ENCODE results near the gene TMEM219.
A peak's percentile ranks its signal among the peaks of the same experiment; 100 is the strongest.

TMEM219 gene

GRCh38 chr16:29968205-29968604 lies 6.3 kb downstream of the TMEM219 start:
- DNase-seq (ENCODE audit: extremely low read depth, low read depth): no peak
- TF ChIP-seq CTCF (IDR thresholded peaks at IDR 0.05; ENCODE audit: low read depth, low read length): no peak

GRCh38 chr16:29971304-29971703 lies 9.4 kb downstream of the TMEM219 start:
- TF ChIP-seq CTCF (IDR thresholded peaks at IDR 0.05; ENCODE audit: low read depth, low read length): no peak

GRCh38 chr16:29972500-29972899 lies 10.6 kb downstream of the TMEM219 start:
- TF ChIP-seq CTCF (IDR thresholded peaks at IDR 0.05; ENCODE audit: low read depth, low read length): no peak
- no peak for DNase-seq (ENCODE audit: extremely low read depth, low read depth)

More at GRCh38 chr16:29971304-29971703, 9.4 kb downstream of the TMEM219 start:
- no peak for DNase-seq (ENCODE audit: extremely low read depth, low read depth)

GRCh38 chr16:29972992-29973383 lies 11.1 kb downstream of the TMEM219 start:
- no peak for DNase-seq (ENCODE audit: extremely low read depth, low read depth)
- no peak for TF ChIP-seq CTCF (IDR thresholded peaks at IDR 0.05; ENCODE audit: low read depth, low read length)

- DNase-seq (ENCODE audit: extremely low read depth, low read depth): peak; percentile 98
These were observed 11.7 kb downstream of the TMEM219 start, which contains the start of gene TAOK2 for GRCh38 chr16:29973384-29974246. Gene TAOK2, plus strand, starts transcription at chr16:29973868. Its CDS starts 3,905 bp downstream, at chr16:29977773.

GRCh38 chr16:29974291-29975133 lies 12.6 kb downstream of the TMEM219 start:
- no peak for DNase-seq (ENCODE audit: extremely low read depth, low read depth)
- no peak for TF ChIP-seq CTCF (IDR thresholded peaks at IDR 0.05; ENCODE audit: low read depth, low read length)

More at GRCh38 chr16:29973384-29974246, 11.7 kb downstream of the TMEM219 start, which contains the start of gene TAOK2:
- TF ChIP-seq CTCF (IDR thresholded peaks at IDR 0.05; ENCODE audit: low read depth, low read length): no peak

All from AG09319 (cell line).